Progenitor cell of endocrine pancreas (in vitro differentiated cells): Measurements from ENCODE around the gene ITPRID2. TPM values are rescaled to one million over a fixed set of nuclear protein-coding genes. Genes with fewer than 3 reads are reported as not detected.

Experiments used
- DNase-seq: peaks from one replicate; pipeline ENCODE4 v3.0.0; 2021; ENCODE audit warnings: low spot score; ENCODE audit not compliant: unreplicated experiment
- H3K27ac Mint-ChIP-seq: 2 replicates; pipeline ENCODE4 v1.8.0; 2021; ENCODE audit warnings: mild to moderate bottlenecking, moderate library complexity, mixed read lengths
- H3K27me3 Mint-ChIP-seq: 2 replicates; pipeline ENCODE4 v1.8.0; 2021; ENCODE audit warnings: mixed read lengths
- H3K36me3 Mint-ChIP-seq: 2 replicates; pipeline ENCODE4 v1.8.0; 2022; ENCODE audit warnings: mixed read lengths; ENCODE audit not compliant: insufficient read depth
- H3K4me1 Mint-ChIP-seq: 2 replicates; pipeline ENCODE4 v1.8.0; 2021; ENCODE audit warnings: low read depth, mixed read lengths
- H3K4me3 Mint-ChIP-seq: 2 replicates; pipeline ENCODE4 v1.8.0; 2021; ENCODE audit warnings: low read depth, mild to moderate bottlenecking, moderate library complexity, mixed read lengths
- H3K9me3 Mint-ChIP-seq: 2 replicates; pipeline ENCODE4 v1.8.0; 2021; ENCODE audit warnings: low read depth, mixed read lengths
- CTCF ChIP-seq: fragments of 200-600 bp; sonication (generic); IDR thresholded peaks from one replicate; pipeline ENCODE4 v1.5.0; 2021; ENCODE audit warnings: antibody characterized with exemption, mild to moderate bottlenecking; ENCODE audit not compliant: unreplicated experiment
- total RNA-seq: library from RNA; stranded (reverse); gene quantifications from 2 replicates; pipeline ENCODE4 v1.2.1, GENCODE V29; 2021

ITPRID2 gene
- total RNA-seq, 1 donor from 2014 or later, result 69.7 TPM

GRCh38 chr2:181848261-181848886 lies 43.2 kb upstream of the ITPRID2 start:
- DNase-seq, result no peak
- Mint-ChIP-seq H3K4me1 (peaks cover 19% of the 10 kb centered on the region), H3K9me3 (no peaks in the 10 kb centered on the region), H3K27me3 (no peaks in the 10 kb centered on the region), H3K4me3 (no peak overlapping the region), H3K36me3 (no peaks in the 10 kb centered on the region), H3K27ac (no peak overlapping the region)
- TF ChIP-seq CTCF, result no peak

- Mint-ChIP-seq H3K9me3 (no peaks in the 10 kb centered on the region), H3K36me3 (no peaks in the 10 kb centered on the region), H3K27ac (no peak overlapping the region), H3K27me3 (no peaks in the 10 kb centered on the region), H3K4me1 (peaks cover 17% of the 10 kb centered on the region), H3K4me3 (no peak overlapping the region)
- TF ChIP-seq CTCF, result no peak
- no peak for DNase-seq
Measured at GRCh38 chr2:181849601-181850000, 41.9 kb upstream of the ITPRID2 start.

- Mint-ChIP-seq H3K4me1 (peaks cover 17% of the 10 kb centered on the region), H3K36me3 (no peaks in the 10 kb centered on the region), H3K4me3 (no peak overlapping the region), H3K27me3 (no peaks in the 10 kb centered on the region), H3K9me3 (no peaks in the 10 kb centered on the region), H3K27ac (no peak overlapping the region)
- no peak for TF ChIP-seq CTCF
- DNase-seq, result no peak
Measured at GRCh38 chr2:181850936-181851560, 40.5 kb upstream of the ITPRID2 start.

GRCh38 chr2:181851726-181852125 lies 39.8 kb upstream of the ITPRID2 start:
- Mint-ChIP-seq H3K9me3 (no peaks in the 10 kb centered on the region), H3K27ac (no peak overlapping the region), H3K36me3 (no peaks in the 10 kb centered on the region), H3K27me3 (no peaks in the 10 kb centered on the region), H3K4me1 (peaks cover 17% of the 10 kb centered on the region), H3K4me3 (no peak overlapping the region)
- no peak for TF ChIP-seq CTCF
- no peak for DNase-seq

DNA sequence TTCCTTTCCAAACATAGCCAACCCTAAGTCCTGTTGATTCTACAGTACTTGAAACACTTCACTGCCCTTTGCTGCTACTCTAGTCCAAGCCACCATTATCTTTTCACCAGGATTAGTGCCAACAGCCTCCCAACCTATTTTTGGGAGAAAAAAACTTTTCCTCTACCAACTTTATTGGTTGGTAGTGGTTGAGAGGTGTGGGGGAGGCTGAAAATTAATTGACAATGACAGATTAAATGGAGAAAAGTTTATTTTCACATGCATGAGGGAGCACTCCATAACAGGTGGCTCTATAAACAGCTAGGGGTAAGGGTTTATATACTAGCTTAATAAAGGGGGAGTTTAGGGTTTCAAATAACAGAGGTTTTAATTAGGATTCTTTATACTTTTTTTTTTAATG lies 37.8 kb upstream of the ITPRID2 start:
- no peaks in the 10 kb centered on the region for H3K9me3 Mint-ChIP-seq
- TF ChIP-seq CTCF, result no peak
- no peaks in the 10 kb centered on the region for H3K27me3 Mint-ChIP-seq
- H3K36me3 Mint-ChIP-seq, result no peaks in the 10 kb centered on the region
- no peak for DNase-seq
- no peak overlapping the region for H3K4me3 Mint-ChIP-seq
- H3K27ac Mint-ChIP-seq, result no peak overlapping the region
- peaks cover 4% of the 10 kb centered on the region for H3K4me1 Mint-ChIP-seq
